ENCODE results near the gene SUPT7L. TPM values are rescaled to one million over a fixed set of nuclear protein-coding genes. Genes with fewer than 3 reads are reported as not detected.
A peak's percentile ranks its signal among the peaks of the same experiment; 100 is the strongest.

The SUPT7L gene
- total RNA-seq, 1 experiment from 2014 or later: 35.5 TPM

DNA sequence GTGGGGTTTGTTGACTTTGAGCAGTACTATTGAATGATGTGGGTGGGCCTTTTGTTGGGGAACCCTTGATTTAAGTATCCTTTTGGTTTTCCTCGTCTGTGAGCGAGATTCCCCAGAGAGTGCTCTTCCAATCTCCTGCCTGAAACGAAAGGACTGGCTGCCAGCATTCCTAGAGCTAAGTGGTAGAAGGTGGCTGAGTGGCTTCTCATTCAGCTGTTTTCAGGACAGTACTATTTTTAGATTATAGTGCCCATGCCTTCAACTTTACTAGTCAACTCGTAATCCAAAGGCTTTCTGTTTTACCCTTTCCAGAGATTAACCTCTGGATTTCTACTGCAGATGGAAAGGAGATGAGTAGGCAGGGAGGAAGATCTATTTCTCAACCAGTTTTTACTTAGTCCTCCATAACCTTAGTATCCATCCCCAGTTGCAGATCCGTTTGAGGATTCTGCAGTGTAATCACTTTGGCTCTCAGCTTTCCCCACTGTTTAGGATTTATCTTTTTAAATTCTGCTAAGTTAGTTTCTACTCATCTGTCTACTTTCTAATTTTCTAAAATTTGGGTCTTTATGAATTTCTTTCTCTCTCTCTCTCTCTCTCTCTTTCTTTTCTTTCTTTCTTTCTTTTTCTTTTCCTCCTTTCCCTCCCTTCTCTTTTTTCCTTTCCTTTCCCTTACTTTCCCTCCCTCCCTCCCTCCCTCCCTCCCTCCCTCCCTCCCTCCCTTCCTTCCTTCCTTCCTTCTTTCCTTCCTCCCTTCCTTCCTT is 9.5 kb upstream of the SUPT7L start:
- no peak overlapping the region for H3K27ac Mint-ChIP-seq (ENCODE audit: unreplicated experiment)
- intact Hi-C loops (cut with micrococcal nuclease; ENCODE audit: unreplicated experiment): no loop called here
- H3K4me1 Mint-ChIP-seq (ENCODE audit: low read depth, unreplicated experiment): no peaks in the 10 kb centered on the region
- H3K4me3 Mint-ChIP-seq (ENCODE audit: low read depth, unreplicated experiment): no peak overlapping the region
- no TSS peak for BruUV-seq (replicated peaks)
- CTCF ChIA-PET: interaction anchor here (0.6 kb wide), 1 partner anchor 9 kb away, joined by 8 read pairs; no protein-coding TSS in a partner anchor
- TF ChIP-seq CTCF (IDR thresholded peaks at IDR 0.05; ENCODE audit: unreplicated experiment): no peak
- H3K27me3 Mint-ChIP-seq (ENCODE audit: unreplicated experiment): no peaks in the 10 kb centered on the region
- no peaks in the 10 kb centered on the region for H3K9me3 Mint-ChIP-seq (ENCODE audit: low read depth, unreplicated experiment)
- peaks cover 25% of the 10 kb centered on the region for H3K36me3 Mint-ChIP-seq (ENCODE audit: insufficient read depth, unreplicated experiment)
- no peak for DNase-seq

GRCh38 chr2:27671235-27671634 is 7.8 kb upstream of the SUPT7L start:
- no peak for TF ChIP-seq CTCF (IDR thresholded peaks at IDR 0.05; ENCODE audit: unreplicated experiment)
- Mint-ChIP-seq H3K27ac (ENCODE audit: unreplicated experiment) (no peak overlapping the region), H3K27me3 (ENCODE audit: unreplicated experiment) (no peaks in the 10 kb centered on the region), H3K36me3 (ENCODE audit: insufficient read depth, unreplicated experiment) (peaks cover 20% of the 10 kb centered on the region), H3K4me3 (ENCODE audit: low read depth, unreplicated experiment) (no peak overlapping the region), H3K9me3 (ENCODE audit: low read depth, unreplicated experiment) (no peaks in the 10 kb centered on the region), H3K4me1 (ENCODE audit: low read depth, unreplicated experiment) (no peaks in the 10 kb centered on the region)
- intact Hi-C loops (cut with micrococcal nuclease; ENCODE audit: unreplicated experiment): no loop called here
- CTCF ChIA-PET: interaction anchor here (0.6 kb wide), 2 partner anchors 75 to 219 kb away, joined by 3 to 4 read pairs; partner anchors contain the start of genes BABAM2 and RBKS
- BruUV-seq (replicated peaks): no TSS peak
- DNase-seq: no peak

- DNase-seq: no peak
- no peak overlapping the region for H3K27ac Mint-ChIP-seq (ENCODE audit: unreplicated experiment)
- CTCF ChIA-PET: no interaction called here
- peaks cover 41% of the 10 kb centered on the region for H3K36me3 Mint-ChIP-seq (ENCODE audit: insufficient read depth, unreplicated experiment)
- intact Hi-C loops (cut with micrococcal nuclease; ENCODE audit: unreplicated experiment): no loop called here
- TF ChIP-seq CTCF (IDR thresholded peaks at IDR 0.05; ENCODE audit: unreplicated experiment): no peak
- H3K27me3 Mint-ChIP-seq (ENCODE audit: unreplicated experiment): no peaks in the 10 kb centered on the region
- no peak overlapping the region for H3K4me3 Mint-ChIP-seq (ENCODE audit: low read depth, unreplicated experiment)
- H3K4me1 Mint-ChIP-seq (ENCODE audit: low read depth, unreplicated experiment): peaks cover 18% of the 10 kb centered on the region
- no peaks in the 10 kb centered on the region for H3K9me3 Mint-ChIP-seq (ENCODE audit: low read depth, unreplicated experiment)
- BruUV-seq (replicated peaks): no TSS peak
These were observed 4.0 kb upstream of the SUPT7L start for GRCh38 chr2:27667446-27667845.

GRCh38 chr2:27664622-27665363 is 1.4 kb upstream of the SUPT7L start:
- no TSS peak for BruUV-seq (replicated peaks)
- peaks cover 27% of the 10 kb centered on the region for H3K4me1 Mint-ChIP-seq (ENCODE audit: low read depth, unreplicated experiment)
- DNase-seq: no peak
- H3K36me3 Mint-ChIP-seq (ENCODE audit: insufficient read depth, unreplicated experiment): peaks cover 60% of the 10 kb centered on the region
- CTCF ChIA-PET: interaction anchor here (1.5 kb wide), 1 partner anchor 17 kb away, joined by 5 read pairs; no protein-coding TSS in a partner anchor
- no peak for TF ChIP-seq CTCF (IDR thresholded peaks at IDR 0.05; ENCODE audit: unreplicated experiment)
- intact Hi-C loops (cut with micrococcal nuclease; ENCODE audit: unreplicated experiment): no loop called here
- H3K4me3 Mint-ChIP-seq (ENCODE audit: low read depth, unreplicated experiment): peak overlapping the region; percentile 98
- H3K27ac Mint-ChIP-seq (ENCODE audit: unreplicated experiment): peak overlapping the region; percentile 60
- no peaks in the 10 kb centered on the region for H3K9me3 Mint-ChIP-seq (ENCODE audit: low read depth, unreplicated experiment)
- no peaks in the 10 kb centered on the region for H3K27me3 Mint-ChIP-seq (ENCODE audit: unreplicated experiment)
